Skin of body (tissue), 2 donors: Measurements from ENCODE around the gene NCBP3. TPM values are rescaled to one million over a fixed set of nuclear protein-coding genes. Genes with fewer than 3 reads are reported as not detected.

ENCODE experiments used
- DNase-seq: peaks from one replicate; lab custom pipeline; 2025; lab: John Stamatoyannopoulos, UW
- total RNA-seq: library from RNA; depleted of rRNA; stranded (reverse); fragments of >200 nt; gene quantifications from one replicate; pipeline ENCODE4 v1.2.3, GENCODE V29; 2014

Gene NCBP3
- total RNA-seq, 1 donor from 2014 or later, result 30.3 TPM

GRCh38 chr17:3813171-3813570, 32.9 kb downstream of the NCBP3 start:
- no peak for DNase-seq

- DNase-seq, result no peak
Measured at GRCh38 chr17:3812771-3813170, 33.3 kb downstream of the NCBP3 start.

GRCh38 chr17:3812284-3812683, 33.8 kb downstream of the NCBP3 start:
- DNase-seq, result no peak

- no peak for DNase-seq
Measured at GRCh38 chr17:3810019-3810418, 36.0 kb downstream of the NCBP3 start.

GRCh38 chr17:3809135-3809534, 36.9 kb downstream of the NCBP3 start:
- no peak for DNase-seq

- DNase-seq, result no peak
Measured at GRCh38 chr17:3808701-3809100, 37.3 kb downstream of the NCBP3 start.

GRCh38 chr17:3805581-3805980, 40.5 kb downstream of the NCBP3 start:
- no peak for DNase-seq

GRCh38 chr17:3804503-3804931, 41.5 kb downstream of the NCBP3 start:
- no peak for DNase-seq

GRCh38 chr17:3803308-3803640, 42.8 kb downstream of the NCBP3 start:
- DNase-seq, result no peak

GRCh38 chr17:3802461-3803307, 43.4 kb downstream of the NCBP3 start:
- DNase-seq, result no peak

- no peak for DNase-seq
Measured at GRCh38 chr17:3801792-3802191, 44.3 kb downstream of the NCBP3 start.

GRCh38 chr17:3801347-3801746, 44.7 kb downstream of the NCBP3 start:
- no peak for DNase-seq

GRCh38 chr17:3800362-3801271, 45.4 kb downstream of the NCBP3 start, which contains the start of gene ITGAE:
ITGAE (minus strand) TSS chr17:3801188; CDS start chr17:3801144, 44 bp downstream.
- no peak for DNase-seq

GRCh38 chr17:3799181-3799945, 46.7 kb downstream of the NCBP3 start:
- no peak for DNase-seq

- no peak for DNase-seq
Measured at GRCh38 chr17:3798273-3799180, 47.5 kb downstream of the NCBP3 start.

- no peak for DNase-seq
Measured at GRCh38 chr17:3796822-3797170, 49.2 kb downstream of the NCBP3 start.

- no peak for DNase-seq
Measured at GRCh38 chr17:3796110-3796821, 49.8 kb downstream of the NCBP3 start.

GRCh38 chr17:3795390-3796102, 50.5 kb downstream of the NCBP3 start:
- no peak for DNase-seq
